ENCODE results near the gene KRTAP13-1. TPM values are rescaled to one million over a fixed set of nuclear protein-coding genes. Genes with fewer than 3 reads are reported as not detected.

The KRTAP13-1 gene
- total and polyA plus RNA-seq, 12 donors = not detected

DNA sequence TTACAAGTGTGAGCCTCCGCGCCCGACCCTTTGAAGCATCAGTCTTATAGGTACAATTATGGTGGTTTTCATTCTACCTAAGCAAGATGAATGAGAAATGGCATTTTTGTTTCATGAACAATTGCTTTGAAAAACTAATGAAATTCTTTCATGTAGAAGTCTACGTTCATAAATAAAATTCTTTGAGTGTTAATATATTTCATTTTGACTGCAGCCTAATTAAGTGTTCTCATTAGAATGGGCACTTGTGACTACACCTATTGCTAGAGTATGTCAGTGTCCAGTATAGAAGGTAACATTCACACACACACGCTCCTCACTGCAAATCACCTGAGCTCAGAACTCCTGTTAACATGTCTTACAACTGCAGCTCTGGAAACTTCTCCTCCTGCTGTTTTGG, 44.1 kb downstream of the KRTAP13-1 start, which contains the start of gene KRTAP15-1:
Gene KRTAP15-1 (plus strand): TSS at position 301 of the 400 bp plus-strand sequence. CDS start 53 bp downstream, at position 354.
- H3K27ac ChIP-seq = no peak within 1 kb of the TSS
- TF ChIP-seq POLR2A (IDR thresholded peaks at IDR 0.05) = no peak
- TF ChIP-seq, protein P1, sequence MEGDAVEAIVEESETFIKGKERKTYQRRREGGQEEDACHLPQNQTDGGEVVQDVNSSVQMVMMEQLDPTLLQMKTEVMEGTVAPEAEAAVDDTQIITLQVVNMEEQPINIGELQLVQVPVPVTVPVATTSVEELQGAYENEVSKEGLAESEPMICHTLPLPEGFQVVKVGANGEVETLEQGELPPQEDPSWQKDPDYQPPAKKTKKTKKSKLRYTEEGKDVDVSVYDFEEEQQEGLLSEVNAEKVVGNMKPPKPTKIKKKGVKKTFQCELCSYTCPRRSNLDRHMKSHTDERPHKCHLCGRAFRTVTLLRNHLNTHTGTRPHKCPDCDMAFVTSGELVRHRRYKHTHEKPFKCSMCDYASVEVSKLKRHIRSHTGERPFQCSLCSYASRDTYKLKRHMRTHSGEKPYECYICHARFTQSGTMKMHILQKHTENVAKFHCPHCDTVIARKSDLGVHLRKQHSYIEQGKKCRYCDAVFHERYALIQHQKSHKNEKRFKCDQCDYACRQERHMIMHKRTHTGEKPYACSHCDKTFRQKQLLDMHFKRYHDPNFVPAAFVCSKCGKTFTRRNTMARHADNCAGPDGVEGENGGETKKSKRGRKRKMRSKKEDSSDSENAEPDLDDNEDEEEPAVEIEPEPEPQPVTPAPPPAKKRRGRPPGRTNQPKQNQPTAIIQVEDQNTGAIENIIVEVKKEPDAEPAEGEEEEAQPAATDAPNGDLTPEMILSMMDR (IDR thresholded peaks at IDR 0.05) = no peak
- H3K4me3 ChIP-seq = no peak within 1 kb of the TSS
- no peaks in the 10 kb centered on the region for H3K27me3 ChIP-seq
- WGBS, 4 donors = 86 to 95% (median 89%) methylated on average over 5 of the region's 5 CpGs
- no peaks in the 10 kb centered on the region for H3K9me3 ChIP-seq (replicated peaks in 1 of 3)
- DNase-seq = no peak
- no peaks in the 10 kb centered on the region for H3K4me1 ChIP-seq (replicated peaks in 1 of 2)
- intact Hi-C loops (cut with DNase I) = no loop called here
- H3K36me3 ChIP-seq (replicated peaks in 1 of 2) = no peaks in the 10 kb centered on the region

DNA sequence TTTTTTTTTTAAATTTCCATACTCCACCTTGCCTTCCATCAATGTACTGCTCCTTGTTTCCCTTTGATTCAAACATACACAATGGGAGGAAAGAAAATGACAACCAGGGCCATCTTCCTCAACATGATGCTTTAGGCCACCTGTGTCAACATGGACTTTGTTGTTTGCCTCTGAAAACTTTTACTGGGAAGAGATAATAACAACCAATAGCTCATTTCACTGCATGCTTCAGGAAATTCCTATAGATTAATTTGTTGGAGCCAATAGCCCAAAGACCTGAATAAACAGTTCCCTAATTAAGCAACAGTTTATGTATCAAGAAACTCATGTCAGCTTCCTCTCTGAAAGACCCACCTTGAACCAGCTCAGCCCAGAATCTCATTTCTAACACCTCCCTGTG, 47.4 kb downstream of the KRTAP13-1 start:
- intact Hi-C loops (cut with DNase I) = no loop called here
- Histone ChIP-seq H3K27me3 (no peaks in the 10 kb centered on the region), H3K9me3 (replicated peaks in 1 of 3) (no peaks in the 10 kb centered on the region), H3K4me1 (replicated peaks in 1 of 2) (no peaks in the 10 kb centered on the region), H3K27ac (no peak overlapping the region), H3K36me3 (replicated peaks in 1 of 2) (no peaks in the 10 kb centered on the region), H3K4me3 (no peak overlapping the region)
- no peak for TF ChIP-seq POLR2A (IDR thresholded peaks at IDR 0.05)
- TF ChIP-seq, protein P1 (IDR thresholded peaks at IDR 0.05) = no peak
- DNase-seq = no peak

DNA sequence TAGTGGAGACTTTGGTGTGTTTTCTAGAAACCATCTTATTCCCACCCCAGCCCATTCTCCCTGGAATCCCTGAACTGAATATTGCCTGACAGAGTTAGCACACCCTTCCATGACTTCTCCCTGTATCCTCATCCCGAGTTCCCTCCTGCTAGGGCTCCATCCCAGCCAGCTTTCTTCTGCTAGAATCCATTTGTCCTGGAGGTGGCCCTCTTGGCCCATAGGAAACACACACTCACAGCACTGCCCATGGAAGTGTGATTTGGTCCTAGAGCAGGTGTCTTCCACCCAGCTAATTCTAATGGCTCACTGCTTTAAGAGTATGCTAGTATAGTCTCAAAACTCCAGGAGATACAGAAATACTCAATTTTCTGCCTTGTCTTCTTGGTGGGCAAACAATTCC, 48.4 kb downstream of the KRTAP13-1 start:
- no peaks in the 10 kb centered on the region for H3K4me1 ChIP-seq (replicated peaks in 1 of 2)
- H3K36me3 ChIP-seq (replicated peaks in 1 of 2) = no peaks in the 10 kb centered on the region
- DNase-seq = no peak
- WGBS, 4 donors = 41 to 53% (median 42%) methylated on average over 1 of the region's 1 CpG
- no peaks in the 10 kb centered on the region for H3K27me3 ChIP-seq
- H3K4me3 ChIP-seq = no peak overlapping the region
- H3K27ac ChIP-seq = no peak overlapping the region
- intact Hi-C loops (cut with DNase I) = no loop called here
- H3K9me3 ChIP-seq (replicated peaks in 1 of 3) = no peaks in the 10 kb centered on the region
- no peak for TF ChIP-seq POLR2A (IDR thresholded peaks at IDR 0.05)
- TF ChIP-seq, protein P1 (IDR thresholded peaks at IDR 0.05) = no peak

Small RNA genes within 50 kb of the gene (microRNA-seq; reads per million reads assigned to microRNA genes)
- 0 reads per million in 3 donors for gene MIR4327

Small RNA genes within 50 kb of the gene (small RNA-seq; reads per million reads assigned to genes)
- gene KRTAP23-1 (0 reads per million in 2 donors), gene MIR4327 (0 reads per million in 2 donors)

Other genes with a start within 250 kb of the KRTAP13-1 start
- gene CLDN17, start 229.2 kb upstream of the KRTAP13-1 start, total RNA-seq = not detected
- gene CLDN17, start 229.2 kb upstream of the KRTAP13-1 start, polyA plus RNA-seq = not detected
- gene CLDN8, start 179.9 kb upstream of the KRTAP13-1 start, total RNA-seq = under 1 TPM in 1 of 9 donors, not detected in 8; 0.14 TPM
- gene CLDN8, start 179.9 kb upstream of the KRTAP13-1 start, polyA plus RNA-seq = not detected
- gene KRTAP24-1, start 113.1 kb upstream of the KRTAP13-1 start, total RNA-seq = not detected
- gene KRTAP24-1, start 113.1 kb upstream of the KRTAP13-1 start, polyA plus RNA-seq = not detected
- not detected for gene KRTAP25-1, start 106.5 kb upstream of the KRTAP13-1 start, total RNA-seq
- not detected for gene KRTAP25-1, start 106.5 kb upstream of the KRTAP13-1 start, polyA plus RNA-seq
- not detected for gene KRTAP26-1, start 75.7 kb upstream of the KRTAP13-1 start, total RNA-seq
- gene KRTAP26-1, start 75.7 kb upstream of the KRTAP13-1 start, polyA plus RNA-seq = not detected
- not detected for gene KRTAP27-1, start 58.3 kb upstream of the KRTAP13-1 start, total RNA-seq
- not detected for gene KRTAP27-1, start 58.3 kb upstream of the KRTAP13-1 start, polyA plus RNA-seq
- not detected for gene KRTAP23-1, start 47.4 kb upstream of the KRTAP13-1 start, total RNA-seq
- not detected for gene KRTAP23-1, start 47.4 kb upstream of the KRTAP13-1 start, polyA plus RNA-seq
- gene KRTAP13-2, start 23.8 kb upstream of the KRTAP13-1 start, total RNA-seq = under 1 TPM in 1 of 9 donors, not detected in 8; 0.41 TPM
- not detected for gene KRTAP13-2, start 23.8 kb upstream of the KRTAP13-1 start, polyA plus RNA-seq
- not detected for gene KRTAP13-3, start 29.9 kb downstream of the KRTAP13-1 start, total RNA-seq
- not detected for gene KRTAP13-3, start 29.9 kb downstream of the KRTAP13-1 start, polyA plus RNA-seq
- not detected for gene KRTAP13-4, start 34.2 kb downstream of the KRTAP13-1 start, total RNA-seq
- gene KRTAP13-4, start 34.2 kb downstream of the KRTAP13-1 start, polyA plus RNA-seq = not detected
- gene KRTAP15-1, start 44.2 kb downstream of the KRTAP13-1 start, total RNA-seq = not detected
- gene KRTAP15-1, start 44.2 kb downstream of the KRTAP13-1 start, polyA plus RNA-seq = not detected
- gene KRTAP19-1, start 84.3 kb downstream of the KRTAP13-1 start, total RNA-seq = not detected
- gene KRTAP19-1, start 84.3 kb downstream of the KRTAP13-1 start, polyA plus RNA-seq = not detected
- gene KRTAP19-2, start 91.4 kb downstream of the KRTAP13-1 start, total RNA-seq = not detected
- not detected for gene KRTAP19-2, start 91.4 kb downstream of the KRTAP13-1 start, polyA plus RNA-seq
- not detected for gene KRTAP19-3, start 96.0 kb downstream of the KRTAP13-1 start, total RNA-seq
- gene KRTAP19-3, start 96.0 kb downstream of the KRTAP13-1 start, polyA plus RNA-seq = not detected
- not detected for gene KRTAP19-4, start 101.1 kb downstream of the KRTAP13-1 start, total RNA-seq
- not detected for gene KRTAP19-4, start 101.1 kb downstream of the KRTAP13-1 start, polyA plus RNA-seq
- gene KRTAP19-5, start 106.1 kb downstream of the KRTAP13-1 start, total RNA-seq = not detected
- not detected for gene KRTAP19-5, start 106.1 kb downstream of the KRTAP13-1 start, polyA plus RNA-seq
- not detected for gene KRTAP19-6, start 145.8 kb downstream of the KRTAP13-1 start, total RNA-seq
- not detected for gene KRTAP19-6, start 145.8 kb downstream of the KRTAP13-1 start, polyA plus RNA-seq
- not detected for gene KRTAP19-7, start 165.3 kb downstream of the KRTAP13-1 start, total RNA-seq
- gene KRTAP19-7, start 165.3 kb downstream of the KRTAP13-1 start, polyA plus RNA-seq = not detected
- gene KRTAP22-2, start 194.4 kb downstream of the KRTAP13-1 start, total RNA-seq = not detected
- gene KRTAP22-2, start 194.4 kb downstream of the KRTAP13-1 start, polyA plus RNA-seq = not detected
- gene KRTAP6-3, start 196.4 kb downstream of the KRTAP13-1 start, total RNA-seq = not detected
- not detected for gene KRTAP6-3, start 196.4 kb downstream of the KRTAP13-1 start, polyA plus RNA-seq
- not detected for gene KRTAP6-2, start 202.9 kb downstream of the KRTAP13-1 start, total RNA-seq
- not detected for gene KRTAP6-2, start 202.9 kb downstream of the KRTAP13-1 start, polyA plus RNA-seq
- gene KRTAP22-1, start 205.1 kb downstream of the KRTAP13-1 start, total RNA-seq = not detected
- gene KRTAP22-1, start 205.1 kb downstream of the KRTAP13-1 start, polyA plus RNA-seq = not detected
- not detected for gene KRTAP6-1, start 217.9 kb downstream of the KRTAP13-1 start, total RNA-seq
- not detected for gene KRTAP6-1, start 217.9 kb downstream of the KRTAP13-1 start, polyA plus RNA-seq
- gene KRTAP20-1, start 220.4 kb downstream of the KRTAP13-1 start, total RNA-seq = not detected
- not detected for gene KRTAP20-1, start 220.4 kb downstream of the KRTAP13-1 start, polyA plus RNA-seq
- gene KRTAP20-4, start 224.6 kb downstream of the KRTAP13-1 start, total RNA-seq = not detected
- gene KRTAP20-4, start 224.6 kb downstream of the KRTAP13-1 start, polyA plus RNA-seq = not detected
- gene KRTAP20-2, start 239.2 kb downstream of the KRTAP13-1 start, total RNA-seq = not detected
- gene KRTAP20-2, start 239.2 kb downstream of the KRTAP13-1 start, polyA plus RNA-seq = not detected
- not detected for gene KRTAP20-3, start 246.8 kb downstream of the KRTAP13-1 start, total RNA-seq
- gene KRTAP20-3, start 246.8 kb downstream of the KRTAP13-1 start, polyA plus RNA-seq = not detected